ENCODE results near the gene GALNT2. TPM values are rescaled to one million over a fixed set of nuclear protein-coding genes. Genes with fewer than 3 reads are reported as not detected.

The GALNT2 gene
- 10 to 100 TPM; 48.2 to 51.0 TPM for total RNA-seq

DNA sequence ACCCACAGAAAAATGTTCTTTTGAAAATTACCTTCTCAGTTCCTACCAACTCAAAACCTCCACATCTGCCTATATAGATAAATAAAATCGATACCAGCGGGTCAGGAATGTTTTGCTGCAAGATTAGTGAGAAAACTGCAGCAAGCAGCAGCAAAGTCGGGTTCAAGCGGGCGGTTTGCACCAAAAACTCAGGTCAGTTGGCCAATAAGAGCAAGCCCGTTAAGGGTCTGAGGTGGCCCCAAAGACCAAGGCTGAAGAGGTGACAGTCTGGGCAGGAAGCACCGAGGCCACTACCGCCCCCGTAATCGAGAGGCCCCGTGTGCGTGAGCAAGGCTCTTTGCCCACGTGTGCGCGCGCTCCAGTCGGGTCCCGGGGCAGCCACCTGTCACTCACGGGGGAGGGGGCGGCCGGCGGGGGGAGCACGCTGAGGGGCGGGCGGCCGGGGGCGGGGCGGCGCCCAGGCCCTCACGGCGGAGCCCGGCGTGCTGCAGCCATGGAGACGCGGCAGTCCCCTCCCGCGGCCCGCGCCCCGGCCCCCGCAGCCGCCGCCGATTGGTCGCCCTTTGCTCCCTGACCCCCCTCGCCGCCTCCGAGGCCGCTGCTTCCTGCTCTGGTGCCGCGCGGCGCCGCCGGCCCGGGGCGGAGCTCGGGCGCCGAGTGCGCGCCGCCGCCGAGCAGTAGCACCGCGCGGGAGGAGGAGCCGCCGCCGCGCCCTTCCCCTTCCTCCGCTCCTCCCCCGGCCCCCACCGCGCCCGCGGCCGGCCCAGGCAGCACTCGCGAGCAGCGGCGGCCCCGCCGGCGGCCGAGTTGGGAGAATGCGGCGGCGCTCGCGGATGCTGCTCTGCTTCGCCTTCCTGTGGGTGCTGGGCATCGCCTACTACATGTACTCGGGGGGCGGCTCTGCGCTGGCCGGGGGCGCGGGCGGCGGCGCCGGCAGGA, at the start of gene GALNT2:
TSS of gene GALNT2 (plus strand) at position 773 of the 939 bp plus-strand sequence. CDS start at position 816, 43 bp downstream.
- ATAC-seq (peak; percentile 90), DNase-seq (peak; percentile 95)
- H3K4me3 Mint-ChIP-seq, result peak within 1 kb of the TSS; percentile 83
- ChIA-PET POLR2A (interaction anchor here (1.0 to 1.9 kb wide), 3 partner anchors 36 to 56 kb away, joined by 3 to 7 read pairs (median 3); no protein-coding TSS in a partner anchor), CTCF (interaction anchor here (0.9 to 1.3 kb wide), 3 partner anchors 38 to 405 kb away, joined by 3 read pairs; no protein-coding TSS in a partner anchor)
- no peaks in the 10 kb centered on the region for H3K27me3 Mint-ChIP-seq
- H3K36me3 Mint-ChIP-seq (ENCODE audit: low read depth), result peaks cover 7% of the 10 kb centered on the region
- H3K9me3 Mint-ChIP-seq (ENCODE audit: low read depth), result peaks cover 13% of the 10 kb centered on the region
- peaks cover 37% of the 10 kb centered on the region for H3K4me1 Mint-ChIP-seq
- intact Hi-C loops (cut with DNase I, micrococcal nuclease), result loop anchor here (1.0 to 5.0 kb wide), 15 partner anchors 18 to 1659 kb away; partner anchors contain the start of genes ARV1 (in 1 of the 2), CCSAP (in 1 of the 2), COG2 (in 1 of the 2) and NUP133 (in 1 of the 2)
- peak within 1 kb of the TSS; percentile 89 for H3K27ac Mint-ChIP-seq

DNA sequence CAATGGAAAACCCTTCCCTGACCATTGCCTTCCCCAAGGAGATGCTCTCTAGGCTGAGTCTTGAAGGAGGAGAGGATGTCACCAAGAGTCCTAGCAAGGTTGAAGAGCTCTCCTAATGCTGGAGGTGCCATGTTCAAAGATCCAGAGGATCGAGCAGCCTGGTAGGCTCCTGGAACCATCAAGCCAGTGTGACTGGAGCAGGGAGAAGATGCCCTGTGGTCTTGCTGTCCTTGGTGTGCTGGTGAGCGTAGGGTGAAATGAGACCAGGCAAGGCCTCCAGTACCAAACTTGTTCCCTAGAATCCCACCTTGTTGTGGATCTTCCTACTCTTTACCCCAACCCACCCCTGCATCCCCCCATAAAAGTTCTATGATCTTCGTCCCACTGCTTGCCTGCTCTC, 46.6 kb upstream of the GALNT2 start:
- ChIA-PET POLR2A (no interaction called here), CTCF (no interaction called here)
- no peak for DNase-seq
- peaks cover 2% of the 10 kb centered on the region for H3K9me3 Mint-ChIP-seq (ENCODE audit: low read depth)
- no peak overlapping the region for H3K4me3 Mint-ChIP-seq
- H3K27me3 Mint-ChIP-seq, result peaks cover 6% of the 10 kb centered on the region
- H3K27ac Mint-ChIP-seq, result no peak overlapping the region
- H3K36me3 Mint-ChIP-seq (ENCODE audit: low read depth), result no peaks in the 10 kb centered on the region
- no peak for ATAC-seq
- intact Hi-C loops (cut with DNase I, micrococcal nuclease), result no loop called here
- H3K4me1 Mint-ChIP-seq, result no peaks in the 10 kb centered on the region

DNA sequence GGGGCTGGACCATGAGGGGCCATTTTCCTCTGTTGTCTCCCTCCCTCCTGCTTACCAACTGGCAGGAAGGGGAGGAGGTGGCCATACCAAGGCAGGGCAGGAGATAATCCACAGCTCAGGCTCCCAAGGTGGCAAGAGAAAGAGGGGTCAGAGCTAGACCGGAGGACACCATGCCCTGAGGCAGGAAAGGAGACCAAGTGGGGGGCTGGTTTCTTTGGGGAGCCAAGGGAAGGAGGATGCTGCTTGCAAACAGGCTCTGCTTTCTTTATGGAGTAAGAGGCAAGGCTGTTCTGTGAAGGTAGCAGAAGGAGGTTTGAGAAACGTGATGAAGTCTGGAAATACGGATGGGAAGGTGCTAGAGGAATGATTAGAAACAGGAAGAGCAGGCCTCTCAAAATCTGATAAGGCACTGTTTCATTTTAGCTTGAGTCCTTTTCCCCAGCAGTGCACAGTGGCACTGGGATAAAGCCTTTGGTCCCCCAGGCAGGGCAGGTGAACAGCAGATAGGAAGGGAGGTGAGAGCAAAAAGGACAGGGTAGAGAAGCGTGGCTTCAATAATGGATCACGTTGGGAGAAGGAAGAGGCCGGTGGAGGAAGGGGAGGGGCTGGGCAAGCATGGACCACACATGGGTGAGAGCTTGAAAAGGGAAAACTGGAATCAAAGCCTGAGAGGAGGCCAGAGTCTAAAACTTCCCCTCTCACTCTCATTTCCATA, 44.2 kb upstream of the GALNT2 start:
- ChIA-PET POLR2A (no interaction called here), CTCF (no interaction called here)
- H3K4me1 Mint-ChIP-seq, result no peaks in the 10 kb centered on the region
- peaks cover 9% of the 10 kb centered on the region for H3K9me3 Mint-ChIP-seq (ENCODE audit: low read depth)
- intact Hi-C loops (cut with DNase I, micrococcal nuclease), result no loop called here
- no peak overlapping the region for H3K27ac Mint-ChIP-seq
- DNase-seq (no peak), ATAC-seq (no peak)
- no peak overlapping the region for H3K4me3 Mint-ChIP-seq
- H3K36me3 Mint-ChIP-seq (ENCODE audit: low read depth), result no peaks in the 10 kb centered on the region
- peaks cover 6% of the 10 kb centered on the region for H3K27me3 Mint-ChIP-seq

GRCh38 chr1:230025686-230026085, 41.4 kb upstream of the GALNT2 start:
- CTCF ChIA-PET, result interaction anchor here (0.6 kb wide), 2 partner anchors 259 to 265 kb away, joined by 3 to 4 read pairs; no protein-coding TSS in a partner anchor
- ATAC-seq, result no peak
- DNase-seq, result no peak
- Mint-ChIP-seq H3K4me1 (peaks cover 16% of the 10 kb centered on the region), H3K4me3 (no peak overlapping the region), H3K27ac (no peak overlapping the region), H3K27me3 (peaks cover 4% of the 10 kb centered on the region), H3K36me3 (ENCODE audit: low read depth) (no peaks in the 10 kb centered on the region), H3K9me3 (ENCODE audit: low read depth) (peaks cover 9% of the 10 kb centered on the region)
- intact Hi-C loops (cut with DNase I, micrococcal nuclease), result no loop called here
- POLR2A ChIA-PET, result no interaction called here

- ChIA-PET POLR2A (no interaction called here), CTCF (interaction anchor here (0.6 kb wide), 1 partner anchor 258 kb away, joined by 3 read pairs; no protein-coding TSS in a partner anchor)
- no peak for ATAC-seq
- DNase-seq, result no peak
- no peaks in the 10 kb centered on the region for H3K36me3 Mint-ChIP-seq (ENCODE audit: low read depth)
- peaks cover 20% of the 10 kb centered on the region for H3K4me1 Mint-ChIP-seq
- intact Hi-C loops (cut with DNase I, micrococcal nuclease), result no loop called here
- H3K9me3 Mint-ChIP-seq (ENCODE audit: low read depth), result peaks cover 9% of the 10 kb centered on the region
- peaks cover 4% of the 10 kb centered on the region for H3K27me3 Mint-ChIP-seq
- H3K27ac Mint-ChIP-seq, result no peak overlapping the region
- H3K4me3 Mint-ChIP-seq, result no peak overlapping the region
Observed at GRCh38 chr1:230026139-230026538, 40.9 kb upstream of the GALNT2 start.

GRCh38 chr1:230026572-230026971, 40.5 kb upstream of the GALNT2 start:
- H3K27me3 Mint-ChIP-seq, result peaks cover 4% of the 10 kb centered on the region
- H3K9me3 Mint-ChIP-seq (ENCODE audit: low read depth), result peaks cover 9% of the 10 kb centered on the region
- H3K4me3 Mint-ChIP-seq, result no peak overlapping the region
- intact Hi-C loops (cut with DNase I, micrococcal nuclease), result no loop called here
- no peak overlapping the region for H3K27ac Mint-ChIP-seq
- no peak for DNase-seq
- ChIA-PET POLR2A (no interaction called here), CTCF (no interaction called here)
- no peak for ATAC-seq
- H3K36me3 Mint-ChIP-seq (ENCODE audit: low read depth), result no peaks in the 10 kb centered on the region
- H3K4me1 Mint-ChIP-seq, result peaks cover 20% of the 10 kb centered on the region

DNA sequence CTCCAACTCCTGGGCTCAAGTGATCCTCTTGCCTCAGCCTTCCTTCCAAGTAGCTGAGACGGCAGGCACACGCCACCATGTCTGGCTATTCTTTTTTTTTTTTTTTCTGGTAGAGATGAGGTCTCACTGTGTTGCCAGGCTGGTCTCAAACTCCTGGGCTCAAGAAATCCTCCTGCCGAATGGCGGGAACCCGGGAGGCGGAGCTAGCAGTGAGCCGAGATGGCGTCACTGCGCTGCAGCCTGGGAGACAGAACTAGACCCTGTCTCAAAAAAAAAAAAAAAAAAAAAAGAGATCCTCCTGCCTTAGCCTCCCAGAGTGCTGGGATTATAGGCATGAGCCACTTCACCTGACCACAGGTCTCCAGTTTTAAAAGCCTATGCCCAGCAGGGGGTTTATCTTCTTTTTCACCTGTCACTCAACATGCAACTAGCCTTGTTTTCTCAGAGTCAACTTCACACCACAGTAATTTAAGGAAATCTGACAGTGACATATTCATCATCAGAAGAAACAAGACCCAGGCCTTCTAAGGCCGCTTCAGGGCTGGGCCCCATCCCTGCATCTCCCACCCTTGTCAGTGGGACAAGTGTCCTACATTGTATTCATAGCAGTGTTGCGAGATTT, 38.3 kb upstream of the GALNT2 start:
- Mint-ChIP-seq H3K9me3 (ENCODE audit: low read depth) (peaks cover 9% of the 10 kb centered on the region), H3K4me1 (peaks cover 20% of the 10 kb centered on the region), H3K36me3 (ENCODE audit: low read depth) (no peaks in the 10 kb centered on the region), H3K4me3 (no peak overlapping the region), H3K27me3 (no peaks in the 10 kb centered on the region), H3K27ac (no peak overlapping the region)
- intact Hi-C loops (cut with DNase I, micrococcal nuclease), result no loop called here
- DNase-seq, result no peak
- ChIA-PET CTCF (interaction anchor here (0.8 kb wide), 1 partner anchor 531 kb away, joined by 3 read pairs; no protein-coding TSS in a partner anchor), POLR2A (no interaction called here)
- no peak for ATAC-seq

DNA sequence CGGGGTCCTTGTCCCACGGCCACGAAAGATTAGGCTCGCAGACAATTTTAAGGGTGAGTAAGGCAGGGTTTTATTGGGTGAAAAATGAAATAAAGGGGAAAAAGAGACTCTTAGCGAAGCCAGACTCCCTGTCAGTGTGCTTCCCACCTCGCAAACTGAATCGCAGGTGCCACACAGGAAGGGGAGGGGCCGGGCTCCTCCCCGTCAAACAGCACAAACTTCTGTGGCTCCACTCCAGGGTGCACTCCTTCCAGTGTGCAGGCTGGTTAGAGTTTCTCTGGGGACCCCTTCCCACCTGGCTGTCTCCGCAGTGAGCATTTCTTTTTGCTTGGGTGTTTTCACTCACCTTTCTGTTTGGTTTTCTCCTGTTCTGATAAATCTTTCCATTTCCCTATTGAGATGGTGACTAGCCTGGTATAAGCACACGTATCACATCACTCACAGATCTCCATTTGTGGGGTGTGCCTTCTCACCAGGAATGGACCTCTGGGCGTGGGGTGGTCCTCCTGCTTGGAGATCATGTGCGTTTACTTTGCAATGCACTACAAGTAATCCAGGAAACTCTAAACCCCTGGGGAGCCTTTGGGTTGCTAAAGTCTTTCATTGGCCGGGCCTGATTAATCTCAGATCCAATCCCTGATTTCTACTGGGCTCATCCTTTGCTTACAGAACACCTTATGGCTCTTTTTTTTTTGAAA, 37.6 kb upstream of the GALNT2 start:
- ChIA-PET POLR2A (no interaction called here), CTCF (interaction anchor here (0.8 to 1.0 kb wide), 2 partner anchors 93 to 531 kb away, joined by 3 read pairs; no protein-coding TSS in a partner anchor)
- no peaks in the 10 kb centered on the region for H3K36me3 Mint-ChIP-seq (ENCODE audit: low read depth)
- H3K27me3 Mint-ChIP-seq, result no peaks in the 10 kb centered on the region
- intact Hi-C loops (cut with DNase I, micrococcal nuclease), result no loop called here
- H3K4me1 Mint-ChIP-seq, result peaks cover 20% of the 10 kb centered on the region
- peaks cover 7% of the 10 kb centered on the region for H3K9me3 Mint-ChIP-seq (ENCODE audit: low read depth)
- no peak overlapping the region for H3K27ac Mint-ChIP-seq
- DNase-seq (peak; percentile 25), ATAC-seq (no peak)
- no peak overlapping the region for H3K4me3 Mint-ChIP-seq

- intact Hi-C loops (cut with DNase I, micrococcal nuclease), result loop anchor here in 1 of 2 experiments (1.0 to 2.0 kb wide), 2 partner anchors 37 to 589 kb away; partner anchors contain the start of gene GALNT2
- ChIA-PET CTCF (interaction anchor here (1.0 kb wide), 2 partner anchors 92 to 308 kb away, joined by 3 read pairs; no protein-coding TSS in a partner anchor), POLR2A (interaction anchor here (0.7 to 1.2 kb wide), 2 partner anchors 37 to 50 kb away, joined by 3 read pairs; partner anchors contain the start of gene GALNT2)
- no peaks in the 10 kb centered on the region for H3K36me3 Mint-ChIP-seq (ENCODE audit: low read depth)
- H3K4me1 Mint-ChIP-seq, result peaks cover 20% of the 10 kb centered on the region
- H3K4me3 Mint-ChIP-seq, result no peak overlapping the region
- H3K27ac Mint-ChIP-seq, result peak overlapping the region; percentile 22
- H3K27me3 Mint-ChIP-seq, result no peaks in the 10 kb centered on the region
- H3K9me3 Mint-ChIP-seq (ENCODE audit: low read depth), result peaks cover 7% of the 10 kb centered on the region
- peak; percentile 20 for ATAC-seq
- no peak for DNase-seq
Observed at GRCh38 chr1:230030122-230030821, 36.8 kb upstream of the GALNT2 start.

DNA sequence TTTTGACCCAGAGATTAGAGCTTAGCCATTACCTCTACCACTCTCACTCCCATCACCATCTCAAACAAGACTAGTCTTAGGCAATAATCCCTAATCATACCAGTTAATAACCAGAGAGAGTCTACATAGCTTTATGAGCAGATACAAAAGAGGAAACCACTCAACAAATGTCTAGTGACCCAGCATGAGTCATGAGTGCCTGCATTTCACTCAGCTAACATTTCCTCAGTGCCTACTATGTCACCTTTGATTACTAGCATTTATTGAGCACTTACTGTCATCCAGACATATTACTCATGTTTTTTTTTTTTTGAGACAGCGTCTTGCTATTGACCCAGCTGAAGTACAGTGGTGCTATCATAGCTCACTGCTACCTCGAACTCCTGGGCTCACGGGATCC, 35.9 kb upstream of the GALNT2 start:
- Mint-ChIP-seq H3K27me3 (no peaks in the 10 kb centered on the region), H3K27ac (peak overlapping the region; percentile 68), H3K9me3 (ENCODE audit: low read depth) (peaks cover 6% of the 10 kb centered on the region), H3K4me1 (peaks cover 20% of the 10 kb centered on the region), H3K36me3 (ENCODE audit: low read depth) (peaks cover 3% of the 10 kb centered on the region), H3K4me3 (no peak overlapping the region)
- ATAC-seq (peak; percentile 97), DNase-seq (peak; percentile 45)
- CTCF ChIA-PET, result interaction anchor here (0.7 kb wide), 2 partner anchors 136 to 220 kb away, joined by 3 read pairs; no protein-coding TSS in a partner anchor
- intact Hi-C loops (cut with DNase I, micrococcal nuclease), result loop anchor here in 1 of 2 experiments (1.0 to 2.0 kb wide), 2 partner anchors 36 to 79 kb away; partner anchors contain the start of gene GALNT2
- POLR2A ChIA-PET, result interaction anchor here (0.6 to 1.2 kb wide), 2 partner anchors 36 to 737 kb away, joined by 3 to 4 read pairs; partner anchors contain the start of gene GALNT2
